ENCODE data around the gene PILRB. TPM values are rescaled to one million over a fixed set of nuclear protein-coding genes. Genes with fewer than 3 reads are reported as not detected.

The PILRB gene
- total and polyA plus RNA-seq, 7 donors = 4.9 to 65.6 (median 34.2) TPM

DNA sequence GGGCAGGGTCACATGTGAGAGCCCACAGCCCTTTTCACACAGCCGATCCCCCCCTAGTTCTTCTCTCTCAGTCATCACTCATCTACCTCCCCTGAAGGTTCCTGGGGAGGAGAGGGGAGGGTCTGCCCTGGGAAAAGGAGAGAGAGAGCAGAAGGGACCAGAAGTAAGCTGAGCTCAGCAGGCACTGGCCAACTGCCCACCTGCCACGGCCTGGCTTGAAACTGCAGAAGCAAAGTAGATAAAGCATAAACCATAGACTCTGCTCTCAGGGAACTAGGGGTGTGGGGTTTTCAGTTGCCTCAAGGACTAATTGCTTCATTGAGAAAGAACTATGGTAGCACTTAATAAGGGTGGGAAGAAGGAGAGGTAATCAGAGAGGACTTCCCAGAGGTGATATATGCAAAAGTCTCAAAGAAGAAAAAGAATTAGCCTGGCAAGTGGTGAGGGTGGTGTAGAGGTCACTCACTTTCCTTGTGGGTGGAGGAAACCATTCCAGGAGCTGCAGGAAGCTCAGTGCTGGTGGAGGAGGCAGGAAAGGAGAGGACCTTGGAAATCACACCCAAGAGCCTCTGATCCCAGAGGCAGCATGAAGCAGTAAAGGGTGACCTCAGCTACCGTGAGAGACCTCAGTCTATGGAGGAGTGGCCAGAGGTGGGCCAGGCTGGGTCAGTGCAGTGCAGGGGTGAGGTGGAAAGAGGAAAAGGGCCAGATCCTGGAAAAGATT is 32.5 kb downstream of the PILRB start:
- H3K4me1 ChIP-seq = no peaks in the 10 kb centered on the region
- no peak for DNase-seq
- WGBS, 2 donors = 54 to 74% methylated on average over 3 of the region's 3 CpGs
- H3K27me3 ChIP-seq = peaks cover 0 to 4% (median 0%) of the 10 kb centered on the region in 3 donors
- no peaks in the 10 kb centered on the region for H3K36me3 ChIP-seq
- no peaks in the 10 kb centered on the region for H3K9me3 ChIP-seq
- TF ChIP-seq EP300 (IDR thresholded peaks at IDR 0.05) = no peak
- no peak for TF ChIP-seq POLR2AphosphoS5 (IDR thresholded peaks at IDR 0.05)
- no peak for TF ChIP-seq POLR2A (IDR thresholded peaks at IDR 0.05)
- TF ChIP-seq CTCF (IDR thresholded peaks at IDR 0.05) = no peak
- intact Hi-C loops (cut with DNase I) = no loop called here
- no peak overlapping the region for H3K4me3 ChIP-seq
- no peak overlapping the region for H3K27ac ChIP-seq

- WGBS, 2 donors = 68 to 83% methylated on average over 4 of the region's 4 CpGs
- no peaks in the 10 kb centered on the region for H3K36me3 ChIP-seq
- no peak overlapping the region for H3K4me3 ChIP-seq
- no peaks in the 10 kb centered on the region for H3K9me3 ChIP-seq
- no peaks in the 10 kb centered on the region for H3K4me1 ChIP-seq
- intact Hi-C loops (cut with DNase I) = no loop called here
- no peak overlapping the region for H3K27ac ChIP-seq
- H3K27me3 ChIP-seq = peaks cover 0 to 4% (median 0%) of the 10 kb centered on the region in 3 donors
- no peak for DNase-seq
- TF ChIP-seq POLR2AphosphoS5 (IDR thresholded peaks at IDR 0.05) (no peak), CTCF (IDR thresholded peaks at IDR 0.05) (no peak), POLR2A (IDR thresholded peaks at IDR 0.05) (no peak), EP300 (IDR thresholded peaks at IDR 0.05) (no peak)
These were observed 35.5 kb downstream of the PILRB start for GRCh38 chr7:100393233-100393905.

- Histone ChIP-seq H3K4me3 (no peak overlapping the region), H3K9me3 (no peaks in the 10 kb centered on the region), H3K36me3 (no peaks in the 10 kb centered on the region), H3K27ac (no peak overlapping the region), H3K4me1 (no peaks in the 10 kb centered on the region), H3K27me3 (peaks cover 0 to 4% (median 0%) of the 10 kb centered on the region in 3 donors)
- intact Hi-C loops (cut with DNase I) = no loop called here
- TF ChIP-seq POLR2AphosphoS5 (IDR thresholded peaks at IDR 0.05) = no peak
- no peak for TF ChIP-seq EP300 (IDR thresholded peaks at IDR 0.05)
- no peak for TF ChIP-seq POLR2A (IDR thresholded peaks at IDR 0.05)
- TF ChIP-seq CTCF (IDR thresholded peaks at IDR 0.05) = no peak
- whole genome bisulfite sequencing, 2 donors = 77 to 86% methylated on average over 2 of the region's 2 CpGs
- DNase-seq = no peak
These were observed 36.2 kb downstream of the PILRB start for GRCh38 chr7:100394077-100394476.

GRCh38 chr7:100396421-100396982 is 38.6 kb downstream of the PILRB start:
- intact Hi-C loops (cut with DNase I) = no loop called here
- Histone ChIP-seq H3K4me3 (no peak overlapping the region), H3K9me3 (no peaks in the 10 kb centered on the region), H3K27me3 (no peaks in the 10 kb centered on the region), H3K36me3 (no peaks in the 10 kb centered on the region), H3K4me1 (no peaks in the 10 kb centered on the region), H3K27ac (peak overlapping the region in 1 of 4 donors; percentile 31)
- no peak for DNase-seq
- WGBS, 2 donors = 52 to 75% methylated on average over 9 of the region's 9 CpGs
- TF ChIP-seq CTCF (IDR thresholded peaks at IDR 0.05) (no peak), POLR2A (IDR thresholded peaks at IDR 0.05) (no peak), EP300 (IDR thresholded peaks at IDR 0.05) (no peak), POLR2AphosphoS5 (IDR thresholded peaks at IDR 0.05) (no peak)
